Measurements from ENCODE around the gene OR52K2.

GRCh38 chr11:4454021-4454420 lies 4.9 kb downstream of the OR52K2 start:
- TF ChIP-seq POLR2A (IDR thresholded peaks at IDR 0.05; ENCODE audit: extremely low read depth, insufficient read length), result no peak
- TF ChIP-seq, protein P1, sequence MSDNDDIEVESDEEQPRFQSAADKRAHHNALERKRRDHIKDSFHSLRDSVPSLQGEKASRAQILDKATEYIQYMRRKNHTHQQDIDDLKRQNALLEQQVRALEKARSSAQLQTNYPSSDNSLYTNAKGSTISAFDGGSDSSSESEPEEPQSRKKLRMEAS (IDR thresholded peaks at IDR 0.05; ENCODE audit: low read depth, low read length), result no peak
- no peak for TF ChIP-seq MYC (IDR thresholded peaks at IDR 0.05; ENCODE audit: low read depth, low read length)

Measured in NB4 (cell line).